WI38 (cell line): ENCODE results near the gene CERS1.

Source experiments
- H3K4me3 ChIP-seq: 2 replicates; pipeline ENCODE4 v1.5.1; 2011; ENCODE audit warnings: low read depth, mild to moderate bottlenecking, control low read depth, low read length
- CTCF ChIP-seq: IDR thresholded peaks from 2 replicates; pipeline ENCODE4 v1.5.1; 2012; ENCODE audit warnings: low read depth, mild to moderate bottlenecking, control low read depth, low read length

Gene CERS1

GRCh38 chr19:18919086-18919899 lies 23.3 kb upstream of the CERS1 start, which contains the start of the genes COPE and DDX49:
COPE (minus strand) TSS chr19:18919387; CDS start chr19:18919348, 39 bp downstream.
DDX49 (plus strand) TSS chr19:18919715; CDS start chr19:18919742, 27 bp downstream.
- no peak for TF ChIP-seq CTCF

GRCh38 chr19:18917593-18917992 lies 21.6 kb upstream of the CERS1 start:
- peak overlapping the region; percentile 93 for H3K4me3 ChIP-seq

More at GRCh38 chr19:18919086-18919899, 23.3 kb upstream of the CERS1 start, which contains the start of the genes COPE and DDX49:
- peak within 1 kb of the TSS; percentile 93 for H3K4me3 ChIP-seq

- no peak for TF ChIP-seq CTCF
- no peak overlapping the region for H3K4me3 ChIP-seq
Measured at GRCh38 chr19:18915639-18916038, 19.7 kb upstream of the CERS1 start.

DNA sequence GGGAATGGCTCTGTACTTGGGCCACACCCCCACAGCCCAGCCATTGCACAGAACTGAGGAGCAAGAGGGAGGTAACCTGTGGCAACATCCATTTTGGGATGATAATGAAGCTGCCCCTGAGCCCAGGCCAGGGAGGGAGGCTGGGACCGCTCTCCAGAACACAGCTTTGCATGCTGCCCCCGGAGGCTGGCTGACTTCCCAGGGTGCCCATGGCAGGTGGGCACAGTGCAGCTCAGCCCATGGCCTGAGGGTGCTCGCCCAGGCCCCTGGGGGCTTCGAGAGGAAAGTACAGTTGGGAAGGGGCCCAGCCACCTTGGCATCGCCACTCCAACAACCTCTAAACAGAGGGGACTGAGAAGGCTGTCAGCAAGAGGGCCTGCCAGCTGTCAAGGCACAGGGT lies 17.5 kb upstream of the CERS1 start:
- H3K4me3 ChIP-seq = no peak overlapping the region
- no peak for TF ChIP-seq CTCF

- H3K4me3 ChIP-seq = no peak overlapping the region
- TF ChIP-seq CTCF = no peak
Measured at GRCh38 chr19:18912933-18913332, 17.0 kb upstream of the CERS1 start.

DNA sequence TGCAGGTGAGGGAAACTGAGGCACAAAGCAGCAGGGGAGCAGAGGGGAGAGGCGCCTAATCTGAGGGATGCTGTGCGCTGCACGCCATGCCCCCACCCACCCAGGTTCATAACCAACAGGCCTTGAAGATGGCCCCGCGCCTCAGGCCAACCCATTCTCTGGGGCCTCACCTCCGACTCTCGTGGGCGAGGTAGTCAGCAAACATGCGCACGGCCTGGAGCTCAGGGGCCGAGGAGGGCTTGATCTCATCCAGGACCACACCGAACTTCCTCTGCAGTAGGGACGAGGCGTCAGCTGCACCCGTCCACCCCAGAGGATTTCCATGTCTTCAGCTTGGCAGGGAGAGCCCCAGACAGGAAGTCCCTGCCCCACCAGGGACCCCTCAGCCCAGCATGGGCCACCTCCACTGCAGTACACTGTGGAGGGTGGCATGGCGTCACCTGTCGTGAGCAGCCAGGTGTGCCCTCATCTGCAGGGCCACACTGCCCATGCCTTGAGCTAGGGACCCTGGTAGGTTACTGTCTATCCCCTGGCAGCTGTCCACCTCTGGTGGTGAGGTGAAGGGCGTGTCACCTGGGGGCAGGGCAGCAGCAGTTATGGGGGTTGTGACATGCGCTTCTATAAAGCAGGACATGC lies 15.0 kb upstream of the CERS1 start:
- no peak overlapping the region for H3K4me3 ChIP-seq
- no peak for TF ChIP-seq CTCF

DNA sequence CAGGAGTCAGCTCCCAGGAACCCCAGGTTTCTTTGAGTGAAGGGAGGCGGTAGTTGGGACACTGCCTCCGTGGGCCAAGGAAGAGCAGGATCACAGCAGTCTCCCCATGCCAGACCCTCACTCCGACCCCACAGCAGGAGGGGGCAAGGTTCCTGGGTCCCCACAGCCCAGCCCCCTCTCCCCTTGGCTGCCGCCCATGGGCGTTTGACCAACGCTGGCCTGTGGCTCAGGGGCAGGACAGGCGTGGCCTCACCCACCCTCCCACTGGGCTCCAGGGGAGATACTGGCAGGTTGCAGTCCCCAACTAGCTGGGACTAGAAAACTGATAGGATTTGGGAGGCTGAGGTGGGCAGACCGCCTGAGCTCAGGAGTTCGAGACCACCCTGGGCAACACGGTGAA lies 14.1 kb upstream of the CERS1 start:
- no peak for TF ChIP-seq CTCF
- no peak overlapping the region for H3K4me3 ChIP-seq
